HepG2 (cell line): Measurements from ENCODE around the gene PLCB4. TPM values are rescaled to one million over a fixed set of nuclear protein-coding genes. Genes with fewer than 3 reads are reported as not detected.

ENCODE experiments used
- ATAC-seq: fragments of 200-7000 bp; cut with Tn5 transposase; 3 replicates; pipeline ENCODE4 v1.9.1; 2020; ENCODE audit warnings: mild to moderate bottlenecking, moderate library complexity
- BruUV-seq: library from RNA; stranded (reverse); fragments of 400-500 nt; replicated peaks from 2 replicates; lab custom pipeline; 2021; lab: Mats Ljungman, UMichigan
- CTCF ChIA-PET: fragments of 300-600 bp; formaldehyde crosslinking; extraction: SDS; loops from one replicate; lab custom pipeline; 2021; ENCODE audit warnings: low total read pairs, inconsistent platforms, low intra/inter-chr PET ratio; lab: Yijun Ruan, JAX
- POLR2A ChIA-PET: fragments of 350-600 bp; sonication (Branson Sonifier 250); formaldehyde crosslinking; loops from one replicate; lab custom pipeline; 2020; ENCODE audit warnings: antibody characterized with exemption, inconsistent platforms; lab: Yijun Ruan, JAX
- DNase-seq: peaks from one replicate; pipeline ENCODE4 v3.0.0-alpha.2; 2015; ENCODE audit warnings: low spot score
- FAIRE-seq: peaks from 3 replicates; lab custom pipeline; 2011; peaks lifted over from hg19 to GRCh38; lab: Jason Lieb, UNC
- H2AFZ ChIP-seq: one replicate; pipeline ENCODE4 v1.6.1; 2011; ENCODE audit warnings: low read length, inconsistent platforms
- H3K27ac ChIP-seq: fragments of 300-600 bp; 3 replicates; pipeline ENCODE4 v1.8.0; 2011; ENCODE audit warnings: mixed run types, mild to moderate bottlenecking, mixed read lengths, low read length, inconsistent platforms; ENCODE audit not compliant: insufficient read depth; ENCODE audit errors: extremely low read length
- H3K27me3 ChIP-seq, 2 experiments: fragments of 200-600 bp in 1 of 2; 2 replicates in 1 of 2; 3 replicates in 1 of 2; pipeline versions ENCODE4 v1.6.0 to v1.8.0; 2011; ENCODE audit warnings: low read length in 2 of 2, mild to moderate bottlenecking in 2 of 2, moderate library complexity in 2 of 2, inconsistent platforms in 1 of 2; ENCODE audit not compliant: insufficient read depth in 2 of 2, control insufficient read depth in 1 of 2
- H3K36me3 ChIP-seq, 2 experiments: fragments of 200-600 bp in 1 of 2; replicated peaks in 1 of 2; 2 replicates in 1 of 2; 3 replicates in 1 of 2; pipeline versions ENCODE4 v1.5.1 to v1.8.0; 2011; ENCODE audit warnings: low read length in 2 of 2, inconsistent platforms in 1 of 2; ENCODE audit not compliant: insufficient read depth in 2 of 2, control insufficient read depth in 1 of 2
- H3K4me1 ChIP-seq: 2 replicates; pipeline ENCODE4 v1.5.1; 2012; ENCODE audit warnings: low read length, inconsistent platforms; ENCODE audit not compliant: insufficient read depth
- H3K4me2 ChIP-seq: 2 replicates; pipeline ENCODE4 v1.6.0; 2011; ENCODE audit warnings: low read depth, low read length, inconsistent platforms
- H3K4me3 ChIP-seq, 3 experiments: fragments of 200-600 bp in 1 of 3; sonication (generic), shearing (Covaris generic) in 1 of 3; replicated peaks in 1 of 3; 2 replicates each; pipeline ENCODE4 v1.5.1; 2011 to 2016; ENCODE audit warnings: low read length in 3 of 3, inconsistent platforms in 2 of 3, low read depth in 2 of 3, mild to moderate bottlenecking in 2 of 3, control low read depth in 1 of 3, mixed read lengths in 1 of 3; ENCODE audit not compliant: insufficient read depth in 1 of 3
- H3K79me2 ChIP-seq: one replicate; pipeline ENCODE4 v1.6.1; 2011; ENCODE audit warnings: low read length, inconsistent platforms; ENCODE audit not compliant: insufficient read depth
- H3K9ac ChIP-seq: 2 replicates; pipeline ENCODE4 v1.6.0; 2011; ENCODE audit warnings: mild to moderate bottlenecking, low read depth, low read length, inconsistent platforms; ENCODE audit not compliant: insufficient read depth
- H3K9me3 ChIP-seq: 2 replicates; pipeline ENCODE4 v1.5.1; 2012; ENCODE audit warnings: mild to moderate bottlenecking, low read length
- H4K20me1 ChIP-seq: 2 replicates; pipeline ENCODE4 v1.6.0; 2011; ENCODE audit warnings: inconsistent platforms, mild to moderate bottlenecking, low read length, moderate library complexity; ENCODE audit not compliant: insufficient read depth
- JUN ChIP-seq: sonication (generic); formaldehyde crosslinking; IDR thresholded peaks from 2 replicates; pipeline ENCODE4 v1.4.0; 2020; ENCODE audit warnings: mild to moderate bottlenecking, missing genetic modification reagents
- MXI1 ChIP-seq: IDR thresholded peaks from 3 replicates; pipeline ENCODE4 v1.6.1; 2012; ENCODE audit warnings: low read depth, low read length, inconsistent platforms, borderline replicate concordance
- NFYC ChIP-seq: IDR thresholded peaks from 2 replicates; pipeline ENCODE4 v1.6.1; 2016; ENCODE audit warnings: missing genetic modification reagents, missing compliant biosample characterization
- SNAPC4 ChIP-seq: sonication (generic); formaldehyde crosslinking; IDR thresholded peaks from 2 replicates; pipeline ENCODE4 v1.4.0; 2020; ENCODE audit warnings: mild to moderate bottlenecking, missing genetic modification reagents
- ZBTB34 ChIP-seq: sonication (generic); formaldehyde crosslinking; IDR thresholded peaks from 2 replicates; pipeline ENCODE4 v1.8.0; 2022; ENCODE audit warnings: mild to moderate bottlenecking, missing genetic modification reagents
- ZNF296 ChIP-seq: sonication (generic); formaldehyde crosslinking; conservative IDR thresholded peaks from 2 replicates; pipeline ENCODE4 v1.5.0; 2020; ENCODE audit warnings: mild to moderate bottlenecking, missing genetic modification reagents
- ZNF503 ChIP-seq: sonication (generic); formaldehyde crosslinking; IDR thresholded peaks from 2 replicates; pipeline ENCODE4 v1.4.0; 2020; ENCODE audit warnings: missing genetic modification reagents
- ZNF629 ChIP-seq: sonication (generic); formaldehyde crosslinking; conservative IDR thresholded peaks from 2 replicates; pipeline ENCODE4 v1.5.0; 2020; ENCODE audit warnings: missing genetic modification reagents
- WGBS: methylation state at CpG from one replicate; pipeline ENCODE4 v1.1.6; 2017; ENCODE audit warnings: low lambda C conversion rate; 5-methylcytosine and 5-hydroxymethylcytosine counted together
- in situ Hi-C: cut with HindIII; loops from 2 replicates; pipeline ENCODE4 v1.10.0; 2017; ENCODE audit warnings: low pct_unique_long_range_greater_than_20kb; ENCODE audit not compliant: extremely low pct_ligation_motif_present
- intact Hi-C: fragments of 100-400 bp; cut with micrococcal nuclease; formaldehyde crosslinking; loops from one replicate; pipeline ENCODE4 v1.10.0; 2022; ENCODE audit not compliant: unreplicated experiment
- polyA plus RNA-seq, 8 experiments: library from polyadenylated mRNA; depleted of rRNA in 3 of 8; stranded (reverse) in 7 of 8; unstranded in 1 of 8; fragments of >200 nt; fragmentation: Illumina TruSeq in 4 of 8; extraction: Trizol in 4 of 8; gene quantifications; 2 replicates each; pipeline versions ENCODE4 v1.2.1 to v1.2.3, GENCODE V29; 2011 to 2016; ENCODE audit warnings: low read depth in 4 of 8, missing spikeins in 1 of 8, mixed read lengths in 1 of 8; ENCODE audit not compliant: insufficient read depth in 1 of 8
- total RNA-seq, 5 experiments: library from RNA; depleted of rRNA; stranded (reverse); fragments of >200 nt; fragmentation: Illumina TruSeq; extraction: Trizol; gene quantifications; 2 replicates each; pipeline ENCODE4 v1.2.3, GENCODE V29; 2016; ENCODE audit warnings: low read depth in 1 of 5

Gene PLCB4
- total and polyA plus RNA-seq, 2 of the 13 experiments (the other 11 are each of a cell fraction or from before 2014, with no cell fraction given): 0.01 TPM; not detected in 1

- no peak for TF ChIP-seq JUN (CRISPR knock-in tag)
Measured at GRCh38 chr20:9250511-9250910, 181.6 kb downstream of the PLCB4 start (continued).

- FAIRE-seq (no peak), DNase-seq (no peak), ATAC-seq (no peak; the same call in 2 of the 3 replicates)
- Histone ChIP-seq H2AFZ (no peak overlapping the region), H3K27ac (no peak overlapping the region), H4K20me1 (no peaks in the 10 kb centered on the region), H3K9me3 (no peaks in the 10 kb centered on the region), H3K79me2 (no peaks in the 10 kb centered on the region), H3K4me1 (no peaks in the 10 kb centered on the region), H3K36me3 (no peaks in the 10 kb centered on the region), H3K4me2 (no peak overlapping the region), H3K9ac (no peak overlapping the region), H3K27me3 (no peaks in the 10 kb centered on the region), H3K4me3 (no peak overlapping the region)
- BruUV-seq: no TSS peak
- intact Hi-C loops (no loop called here), in situ Hi-C loops (no loop called here)
- ChIA-PET POLR2A (no interaction called here), CTCF (no interaction called here)
- TF ChIP-seq ZBTB34 (CRISPR knock-in tag) (no peak), ZNF296 (CRISPR knock-in tag) (no peak), NFYC (CRISPR knock-in tag) (no peak), SNAPC4 (no peak), ZNF629 (CRISPR knock-in tag) (no peak), ZNF503 (CRISPR knock-in tag) (no peak), MXI1 (0 out of 3 replicates have a peak, but pooled peaks have one; percentile 9)
- 1% methylated on average over 4 of the region's 4 CpGs for WGBS
Measured at GRCh38 chr20:9253006-9253539, 184.2 kb downstream of the PLCB4 start.
